Measurements from ENCODE around the gene SH3GLB1. TPM values are rescaled to one million over a fixed set of nuclear protein-coding genes. Genes with fewer than 3 reads are reported as not detected.

Gene SH3GLB1
- total RNA-seq, 1 experiment from 2014 or later = 45.9 TPM

GRCh38 chr1:86703696-86704457 lies 499 bp upstream of the SH3GLB1 start:
- intact Hi-C loops (cut with micrococcal nuclease; ENCODE audit: unreplicated experiment) = loop anchor here (2.0 to 10.0 kb wide), 3 partner anchors 38 to 381 kb away; no protein-coding TSS in a partner anchor
- Histone ChIP-seq H3K27me3 (replicated peaks; ENCODE audit: insufficient read depth, low read depth, low read length, poor library complexity) (no peaks in the 10 kb centered on the region), H3K36me3 (ENCODE audit: insufficient read depth, low read length, poor library complexity, severe bottlenecking) (no peaks in the 10 kb centered on the region), H3K27ac (ENCODE audit: low read depth, low read length, poor library complexity, severe bottlenecking) (peak overlapping the region; percentile 86), H3K4me1 (ENCODE audit: insufficient read depth, low read length, poor library complexity, severe bottlenecking) (peaks cover 14% of the 10 kb centered on the region), H3K4me3 (ENCODE audit: low read depth, low read length, poor library complexity, severe bottlenecking) (peak overlapping the region; percentile 98), H3K9me3 (ENCODE audit: low read depth, low read length, poor library complexity, severe bottlenecking) (no peaks in the 10 kb centered on the region)
- POLR2A ChIA-PET (ENCODE audit: low non-redundant PET) = no interaction called here
- DNase-seq (ENCODE audit: low spot score) = no peak
- TF ChIP-seq CTCF (conservative IDR thresholded peaks at IDR 0.05; ENCODE audit: low read depth, low read length) (no peak), EZH2 (IDR thresholded peaks at IDR 0.05; ENCODE audit: borderline replicate concordance, low read depth, low read length, poor library complexity, severe bottlenecking) (no peak)
- no TSS peak for BruUV-seq (replicated peaks)
- CTCF ChIA-PET = interaction anchor here (0.5 to 2.0 kb wide), 19 partner anchors 9 to 514 kb away, joined by 3 to 9 read pairs (median 4); no protein-coding TSS in a partner anchor

DNA sequence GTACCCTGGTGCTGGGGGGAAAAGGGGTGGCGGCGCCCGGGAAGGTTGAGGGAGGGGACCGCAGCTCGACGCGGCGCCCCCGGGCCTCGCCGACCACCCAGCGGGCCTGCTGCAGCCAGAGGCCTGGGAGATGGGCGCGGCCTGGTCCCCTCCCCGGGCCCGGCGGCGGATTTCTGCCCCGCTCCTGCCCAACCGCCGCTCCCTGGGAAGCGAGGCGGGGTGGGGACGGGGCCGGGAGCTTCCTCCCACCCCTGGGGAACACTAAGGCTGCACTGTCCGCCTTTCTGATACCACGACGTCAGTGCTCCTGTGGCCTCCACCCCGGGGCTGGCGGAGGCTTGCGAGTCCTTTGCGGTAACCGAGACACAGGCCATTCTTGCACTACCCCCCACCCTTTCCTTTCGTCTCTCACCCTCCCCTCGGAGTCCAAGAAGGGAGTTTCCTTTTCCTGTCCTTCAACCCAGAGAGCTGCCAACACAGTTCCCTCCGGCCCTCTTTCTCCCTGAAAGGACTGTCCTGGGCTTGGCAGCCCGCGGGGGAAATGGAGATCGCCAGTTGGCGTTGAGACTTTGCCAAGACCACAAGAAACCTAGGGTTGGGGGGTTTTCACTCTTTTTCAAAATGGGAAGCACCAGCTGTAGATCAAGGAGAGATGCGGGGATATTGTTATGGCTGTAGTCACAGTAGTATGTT lies 742 bp downstream of the SH3GLB1 start:
- CTCF ChIA-PET = interaction anchor here (0.7 to 2.0 kb wide), 7 partner anchors 8 to 203 kb away, joined by 3 to 9 read pairs (median 5); no protein-coding TSS in a partner anchor
- peak overlapping the region; percentile 98 for H3K4me3 ChIP-seq (ENCODE audit: low read depth, low read length, poor library complexity, severe bottlenecking)
- H3K4me1 ChIP-seq (ENCODE audit: insufficient read depth, low read length, poor library complexity, severe bottlenecking) = peaks cover 14% of the 10 kb centered on the region
- no peaks in the 10 kb centered on the region for H3K27me3 ChIP-seq (replicated peaks; ENCODE audit: insufficient read depth, low read depth, low read length, poor library complexity)
- no peaks in the 10 kb centered on the region for H3K36me3 ChIP-seq (ENCODE audit: insufficient read depth, low read length, poor library complexity, severe bottlenecking)
- H3K27ac ChIP-seq (ENCODE audit: low read depth, low read length, poor library complexity, severe bottlenecking) = peak overlapping the region; percentile 86
- no TSS peak for BruUV-seq (replicated peaks)
- intact Hi-C loops (cut with micrococcal nuclease; ENCODE audit: unreplicated experiment) = loop anchor here (2.0 to 10.0 kb wide), 3 partner anchors 37 to 380 kb away; no protein-coding TSS in a partner anchor
- TF ChIP-seq CTCF (conservative IDR thresholded peaks at IDR 0.05; ENCODE audit: low read depth, low read length) = no peak
- no peak for TF ChIP-seq EZH2 (IDR thresholded peaks at IDR 0.05; ENCODE audit: borderline replicate concordance, low read depth, low read length, poor library complexity, severe bottlenecking)
- H3K9me3 ChIP-seq (ENCODE audit: low read depth, low read length, poor library complexity, severe bottlenecking) = no peaks in the 10 kb centered on the region
- peak; percentile 58 for DNase-seq (ENCODE audit: low spot score)
- POLR2A ChIA-PET (ENCODE audit: low non-redundant PET) = no interaction called here

DNA sequence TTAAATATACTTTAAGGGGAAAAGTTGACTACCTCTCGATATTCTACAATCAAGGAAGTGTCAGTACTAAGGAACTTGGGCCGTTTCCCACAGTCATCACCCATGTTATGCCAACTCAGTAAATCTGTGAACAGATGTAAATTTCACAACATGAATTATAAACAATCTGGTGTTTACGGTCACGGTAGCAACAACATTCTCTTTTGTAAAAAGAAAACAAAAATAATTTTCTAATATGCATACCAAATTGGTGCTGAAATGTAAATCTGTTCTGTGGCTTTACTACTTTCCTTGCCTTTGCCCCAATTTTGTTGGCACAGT lies 1.2 kb downstream of the SH3GLB1 start:
- peaks cover 14% of the 10 kb centered on the region for H3K4me1 ChIP-seq (ENCODE audit: insufficient read depth, low read length, poor library complexity, severe bottlenecking)
- ChIA-PET POLR2A (ENCODE audit: low non-redundant PET) (no interaction called here), CTCF (interaction anchor here (1.2 kb wide), 1 partner anchor 36 kb away, joined by 3 read pairs; no protein-coding TSS in a partner anchor)

More for the DNA sequence above, 1.2 kb downstream of the SH3GLB1 start:
- TF ChIP-seq CTCF (conservative IDR thresholded peaks at IDR 0.05; ENCODE audit: low read depth, low read length) (no peak), EZH2 (IDR thresholded peaks at IDR 0.05; ENCODE audit: borderline replicate concordance, low read depth, low read length, poor library complexity, severe bottlenecking) (no peak)
- no peak for DNase-seq (ENCODE audit: low spot score)
- TSS peak; percentile 47 for BruUV-seq (replicated peaks)
- Histone ChIP-seq H3K4me3 (ENCODE audit: low read depth, low read length, poor library complexity, severe bottlenecking) (peak overlapping the region; percentile 98), H3K9me3 (ENCODE audit: low read depth, low read length, poor library complexity, severe bottlenecking) (no peaks in the 10 kb centered on the region), H3K27ac (ENCODE audit: low read depth, low read length, poor library complexity, severe bottlenecking) (peak overlapping the region; percentile 86), H3K36me3 (ENCODE audit: insufficient read depth, low read length, poor library complexity, severe bottlenecking) (no peaks in the 10 kb centered on the region), H3K27me3 (replicated peaks; ENCODE audit: insufficient read depth, low read depth, low read length, poor library complexity) (no peaks in the 10 kb centered on the region)
- intact Hi-C loops (cut with micrococcal nuclease; ENCODE audit: unreplicated experiment) = loop anchor here (2.0 to 10.0 kb wide), 2 partner anchors 321 to 379 kb away; no protein-coding TSS in a partner anchor
